ENCODE measurements around the gene TESK2. TPM values are rescaled to one million over a fixed set of nuclear protein-coding genes. Genes with fewer than 3 reads are reported as not detected.
A peak's percentile ranks its signal among the peaks of the same experiment; 100 is the strongest.

The TESK2 gene
- total and polyA plus RNA-seq, 10 donors, result 3.2 to 11.5 (median 7.7) TPM

- no peaks in the 10 kb centered on the region for H3K9me3 ChIP-seq
- H3K27me3 ChIP-seq (replicated peaks in 1 of 7), result no peaks in the 10 kb centered on the region
- WGBS, 5 donors, result 42 to 64% (median 49%) methylated on average over 7 to 15 of the region's 15 CpGs
- no peaks in the 10 kb centered on the region for H3K36me3 ChIP-seq
- H3K4me1 ChIP-seq, result peaks cover 8 to 45% (median 23%) of the 10 kb centered on the region in 6 donors
- TF ChIP-seq POLR2AphosphoS5 (IDR thresholded peaks at IDR 0.05) (no peak), POLR2A (IDR thresholded peaks at IDR 0.05) (no peak), CTCF (IDR thresholded peaks at IDR 0.05 in 8 of 11, conservative IDR thresholded peaks at IDR 0.05 in 3 of 11) (no peak)
- DNase-seq, result peak; percentile 86
- H3K27ac ChIP-seq, result peak overlapping the region; percentile 89 to 95 (median 94)
- H3K4me3 ChIP-seq, result peak overlapping the region; percentile 63 to 91 (median 80)
- intact Hi-C loops (cut with DNase I; ENCODE audit: low total_unique reads), result loop anchor here (5.0 kb wide), 1 partner anchor 188 kb away; the partner anchor contains the start of gene TESK2
Measured at GRCh38 chr1:45304311-45305081, 186.5 kb downstream of the TESK2 start.

GRCh38 chr1:45303520-45304310 is 187.2 kb downstream of the TESK2 start:
- 0 to 1% (median 1%) methylated on average over 51 to 68 of the region's 68 CpGs for WGBS, 5 donors
- no peaks in the 10 kb centered on the region for H3K27me3 ChIP-seq (replicated peaks in 1 of 7)
- DNase-seq, result peak; percentile 100
- H3K4me3 ChIP-seq, result peak overlapping the region; percentile 63 to 91 (median 80)
- no peaks in the 10 kb centered on the region for H3K9me3 ChIP-seq
- TF ChIP-seq CTCF (IDR thresholded peaks at IDR 0.05 in 8 of 11, conservative IDR thresholded peaks at IDR 0.05 in 3 of 11) (peak; percentile 43 to 76 (median 71)), POLR2A (IDR thresholded peaks at IDR 0.05) (peak in 1 of 3 donors; percentile 24), POLR2AphosphoS5 (IDR thresholded peaks at IDR 0.05) (peak; percentile 83 to 88 (median 88))
- H3K27ac ChIP-seq, result peak overlapping the region; percentile 89 to 95 (median 94)
- intact Hi-C loops (cut with DNase I; ENCODE audit: low total_unique reads), result loop anchor here (5.0 kb wide), 1 partner anchor 189 kb away; the partner anchor contains the start of gene TESK2
- H3K4me1 ChIP-seq, result peaks cover 8 to 45% (median 23%) of the 10 kb centered on the region in 6 donors
- no peaks in the 10 kb centered on the region for H3K36me3 ChIP-seq

GRCh38 chr1:45302505-45303150 is 188.3 kb downstream of the TESK2 start:
- TF ChIP-seq CTCF (IDR thresholded peaks at IDR 0.05 in 8 of 11, conservative IDR thresholded peaks at IDR 0.05 in 3 of 11) (no peak), POLR2AphosphoS5 (IDR thresholded peaks at IDR 0.05) (no peak), POLR2A (IDR thresholded peaks at IDR 0.05) (no peak)
- intact Hi-C loops (cut with DNase I; ENCODE audit: low total_unique reads), result loop anchor here (5.0 kb wide), 1 partner anchor 190 kb away; the partner anchor contains the start of gene TESK2
- peaks cover 8 to 45% (median 23%) of the 10 kb centered on the region in 6 donors for H3K4me1 ChIP-seq
- H3K27me3 ChIP-seq (replicated peaks in 1 of 7), result no peaks in the 10 kb centered on the region
- H3K4me3 ChIP-seq, result peak overlapping the region; percentile 41 to 91 (median 80)
- no peak for DNase-seq
- H3K9me3 ChIP-seq, result no peaks in the 10 kb centered on the region
- peak overlapping the region in 7 of 8 donors; percentile 86 to 95 (median 94) for H3K27ac ChIP-seq
- 88 to 97% (median 91%) methylated on average over 16 of the region's 16 CpGs for WGBS, 5 donors
- no peaks in the 10 kb centered on the region for H3K36me3 ChIP-seq
